SKM-1 treated with dmso at 0.1 percent for 144 hours (cell line): Measurements from ENCODE around the gene MDFI.

Source experiments
- DNase-seq: peaks from one replicate; lab custom pipeline; 2025; ENCODE audit not compliant: unreplicated experiment; lab: John Stamatoyannopoulos, UW

Gene MDFI

GRCh38 chr6:41702089-41702745 lies 63.9 kb downstream of the MDFI start:
- DNase-seq = no peak

GRCh38 chr6:41702771-41703494 lies 64.7 kb downstream of the MDFI start:
- DNase-seq = no peak
